Tibial nerve (tissue), 4 donors: ENCODE measurements around the gene HES4.

Experiments used
- CTCF ChIP-seq, 5 experiments: fragments of 200-600 bp in 3 of 5; fragments of 450-650 bp in 2 of 5; sonication (generic) in 3 of 5; IDR thresholded peaks; one replicate each; pipeline ENCODE4 v1.5.1; 2016 to 2019; ENCODE audit warnings: antibody characterized with exemption in 5 of 5, mild to moderate bottlenecking in 3 of 5, moderate library complexity in 2 of 5
- EP300 ChIP-seq, 2 donors: sonication (generic); formaldehyde crosslinking; IDR thresholded peaks; one replicate each; pipeline ENCODE4 v1.6.1; 2017; ENCODE audit warnings: antibody characterized with exemption in 2 of 2, mild to moderate bottlenecking in 1 of 2
- POLR2A ChIP-seq, 2 donors: fragments of 450-650 bp; IDR thresholded peaks; one replicate each; pipeline ENCODE4 v1.6.1; 2017; ENCODE audit warnings: antibody characterized with exemption in 2 of 2, mild to moderate bottlenecking in 2 of 2, moderate library complexity in 2 of 2

DNA sequence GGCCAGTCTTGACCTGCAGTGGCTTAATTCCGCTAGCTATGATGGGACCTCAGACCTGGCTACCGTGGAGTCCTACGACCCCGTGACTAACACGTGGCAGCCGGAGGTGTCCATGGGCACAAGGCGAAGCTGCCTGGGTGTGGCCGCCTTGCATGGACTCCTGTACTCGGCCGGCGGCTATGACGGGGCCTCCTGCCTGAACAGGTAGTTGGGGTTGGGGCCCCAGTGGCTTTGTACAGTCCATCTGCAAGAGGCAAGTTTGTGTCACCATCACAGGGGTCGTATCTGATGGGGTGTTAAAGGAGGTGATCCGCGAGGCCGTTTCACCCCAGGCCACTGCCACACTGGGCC, 36.6 kb downstream of the HES4 start:
- no peak for TF ChIP-seq CTCF (IDR thresholded peaks at IDR 0.05)
- TF ChIP-seq EP300 (IDR thresholded peaks at IDR 0.05): no peak
- TF ChIP-seq POLR2A (IDR thresholded peaks at IDR 0.05): no peak
